SU-DHL-6 (cell line): Measurements from ENCODE around the gene LASP1NB.

Source experiments
- CTCF ChIP-seq: fragments of 200-600 bp; sonication (generic); IDR thresholded peaks from one replicate; pipeline ENCODE4 v1.5.1; 2017; ENCODE audit warnings: antibody characterized with exemption, mild to moderate bottlenecking, low read length, moderate library complexity; ENCODE audit not compliant: insufficient read depth, poor library complexity, severe bottlenecking
- EZH2phosphoT487 ChIP-seq: fragments of 200-600 bp; sonication (generic), shearing (Covaris generic); conservative IDR thresholded peaks from 2 replicates; pipeline ENCODE4 v1.6.1; 2018; ENCODE audit warnings: mild to moderate bottlenecking, antibody characterized with exemption, low read length, moderate library complexity, mixed read lengths

DNA sequence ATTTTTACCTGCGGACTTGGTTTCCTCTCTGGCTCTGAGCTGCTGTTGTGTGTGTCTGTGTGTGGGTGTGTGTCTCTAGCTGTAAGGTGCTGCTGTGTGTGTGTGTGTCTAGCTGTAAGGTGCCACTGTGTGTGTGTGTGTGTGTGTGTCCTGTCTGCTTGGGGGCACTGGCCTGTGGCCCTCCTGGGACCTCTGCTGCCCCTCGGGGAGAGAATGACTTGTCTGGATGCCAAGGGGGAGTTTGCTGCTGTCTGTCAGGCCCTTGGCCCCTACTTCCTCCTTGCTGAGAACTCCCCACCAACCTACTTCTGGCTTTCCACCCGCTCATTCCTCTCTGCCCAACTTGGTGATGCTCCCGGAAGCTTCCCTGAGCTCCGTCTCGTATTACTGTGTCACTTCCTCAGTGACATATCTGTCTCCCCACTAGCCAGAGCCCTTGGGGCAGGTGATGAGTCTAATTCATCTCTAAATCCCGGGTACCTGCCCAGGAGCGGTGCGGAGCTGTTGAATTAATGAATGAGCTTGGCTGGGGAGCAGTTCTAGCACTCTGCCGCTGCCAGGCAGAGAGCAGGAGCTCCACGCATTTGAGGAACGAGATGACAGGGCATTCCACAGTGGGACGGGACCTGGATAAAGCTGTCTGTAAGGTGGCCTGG, 3.5 kb upstream of the LASP1NB start:
- TF ChIP-seq CTCF (no peak), EZH2phosphoT487 (no peak)
